B cell (primary cell): ENCODE data around the gene SLC4A4. TPM values are rescaled to one million over a fixed set of nuclear protein-coding genes. Genes with fewer than 3 reads are reported as not detected.

ENCODE experiments used
- ATAC-seq: fragments of 200-7000 bp; cut with Tn5 transposase; one replicate; pipeline ENCODE4 v1.10.0; 2021; ENCODE audit warnings: low read depth, mild to moderate bottlenecking, moderate number of reproducible peaks, moderate library complexity
- CTCF ChIA-PET: fragments of 350-600 bp; sonication (Branson Sonifier 250); formaldehyde crosslinking; loops from one replicate; lab custom pipeline; 2021; ENCODE audit warnings: antibody characterized with exemption, inconsistent platforms; lab: Charles Lee
- POLR2A ChIA-PET: fragments of 350-600 bp; sonication (Branson Sonifier 250); formaldehyde crosslinking; loops from one replicate; lab custom pipeline; 2021; ENCODE audit warnings: antibody characterized with exemption; lab: Charles Lee
- DNase-seq: peaks from one replicate; pipeline ENCODE4 v3.0.0; 2013
- H2AFZ ChIP-seq: 2 replicates; pipeline ENCODE4 v1.6.1; 2012; ENCODE audit warnings: mild to moderate bottlenecking, low read depth, low read length; ENCODE audit not compliant: insufficient read depth, poor library complexity, severe bottlenecking
- H3K27ac ChIP-seq, 2 donors: 1 replicate in 1 of 2; 2 replicates in 1 of 2; pipeline ENCODE4 v1.5.1; 2012 to 2013; ENCODE audit warnings: low read length in 2 of 2, mild to moderate bottlenecking in 2 of 2, moderate library complexity in 1 of 2
- H3K27me3 ChIP-seq, 4 experiments: fragments of 200-600 bp in 1 of 4; sonication (generic) in 1 of 4; replicated peaks in 1 of 4; 1 replicate in 2 of 4; 2 replicates in 2 of 4; pipeline versions ENCODE4 v1.6.1 to v1.7.0; 2013 to 2016; ENCODE audit warnings: low read length in 3 of 4, mild to moderate bottlenecking in 2 of 4, mixed read lengths in 1 of 4, moderate library complexity in 1 of 4; ENCODE audit not compliant: insufficient read depth in 4 of 4, control insufficient read depth in 3 of 4; ENCODE audit errors: control extremely low read depth in 1 of 4
- H3K36me3 ChIP-seq, 2 experiments: replicated peaks in 1 of 2; 1 replicate in 1 of 2; 2 replicates in 1 of 2; pipeline versions ENCODE4 v1.6.1 to v1.7.1; 2013; ENCODE audit warnings: low read length in 1 of 2; ENCODE audit not compliant: insufficient read depth in 2 of 2, control insufficient read depth in 1 of 2; ENCODE audit errors: control extremely low read depth in 1 of 2, extremely low read depth in 1 of 2
- H3K4me1 ChIP-seq, 2 donors: fragments of 200-600 bp in 1 of 2; sonication (generic) in 1 of 2; 1 replicate in 1 of 2; 2 replicates in 1 of 2; pipeline versions ENCODE4 v1.5.1 to v1.6.1; 2013 to 2017; ENCODE audit warnings: low read length in 2 of 2; ENCODE audit not compliant: control insufficient read depth in 2 of 2, insufficient read depth in 2 of 2
- H3K4me2 ChIP-seq: replicated peaks from 2 replicates; pipeline ENCODE3; 2012; ENCODE audit warnings: mild to moderate bottlenecking, low read depth, low read length; ENCODE audit not compliant: poor library complexity, severe bottlenecking
- H3K4me3 ChIP-seq, 5 experiments: fragments of 200-600 bp in 1 of 5; sonication (generic) in 1 of 5; 1 replicate in 3 of 5; 2 replicates in 2 of 5; pipeline versions ENCODE4 v1.5.1 to v1.7.0; 2011 to 2016; ENCODE audit warnings: low read length in 4 of 5, mild to moderate bottlenecking in 4 of 5, low read depth in 2 of 5, control low read depth in 1 of 5, moderate library complexity in 1 of 5; ENCODE audit not compliant: insufficient read depth in 1 of 5; ENCODE audit errors: control extremely low read depth in 1 of 5, extremely low read depth in 1 of 5
- H3K79me2 ChIP-seq: fragments of 200-600 bp; sonication (generic); one replicate; pipeline ENCODE4 v1.6.0; 2016; ENCODE audit warnings: low read length; ENCODE audit not compliant: control insufficient read depth, insufficient read depth
- H3K9ac ChIP-seq: fragments of 200-600 bp; sonication (generic); 2 replicates; pipeline ENCODE4 v1.6.1; 2017; ENCODE audit warnings: mild to moderate bottlenecking, low read length, moderate library complexity
- H3K9me3 ChIP-seq, 3 donors: one replicate each; pipeline versions ENCODE4 v1.6.1 to v1.7.1; 2013; ENCODE audit warnings: low read length in 2 of 3; ENCODE audit not compliant: control insufficient read depth in 2 of 3, insufficient read depth in 1 of 3; ENCODE audit errors: control extremely low read depth in 1 of 3
- H4K20me1 ChIP-seq: 2 replicates; pipeline ENCODE4 v1.6.0; 2012; ENCODE audit warnings: mild to moderate bottlenecking, low read length; ENCODE audit not compliant: insufficient read depth, control insufficient read depth, poor library complexity, severe bottlenecking
- H3K27ac Mint-ChIP-seq: one replicate; pipeline ENCODE4 v1.8.0; 2021; ENCODE audit warnings: mixed read lengths
- H3K27me3 Mint-ChIP-seq: one replicate; pipeline ENCODE4 v1.8.0; 2021; ENCODE audit warnings: mixed read lengths
- H3K4me1 Mint-ChIP-seq: one replicate; pipeline ENCODE4 v1.8.0; 2021; ENCODE audit warnings: mixed read lengths
- H3K4me3 Mint-ChIP-seq: one replicate; pipeline ENCODE4 v1.8.0; 2021; ENCODE audit warnings: mixed read lengths
- H3K9me3 Mint-ChIP-seq: one replicate; pipeline ENCODE4 v1.8.0; 2022; ENCODE audit warnings: mixed read lengths; ENCODE audit not compliant: insufficient read depth
- CTCF ChIP-seq: fragments of 200-600 bp; IDR thresholded peaks from one replicate; pipeline ENCODE4 v1.8.0; 2022; ENCODE audit warnings: antibody characterized with exemption, mild to moderate bottlenecking
- EZH2 ChIP-seq: IDR thresholded peaks from 2 replicates; pipeline ENCODE4 v1.6.1; 2012; ENCODE audit warnings: borderline replicate concordance, low read depth, mild to moderate bottlenecking, moderate library complexity, low read length; ENCODE audit not compliant: insufficient read depth, poor library complexity, severe bottlenecking
- WGBS: methylation state at CpG from one replicate; pipeline ENCODE4 v1.1.5; 2013; ENCODE audit warnings: missing lambda C conversion rate; ENCODE audit not compliant: insufficient coverage; 5-methylcytosine and 5-hydroxymethylcytosine counted together
- intact Hi-C: fragments of 100-400 bp; cut with micrococcal nuclease; formaldehyde crosslinking; loops from one replicate; pipeline ENCODE4 v1.10.0; 2022
- polyA plus RNA-seq: library from polyadenylated mRNA; depleted of rRNA; stranded (reverse); fragments of >200 nt; gene quantifications from 2 replicates; pipeline ENCODE4 v1.2.3, GENCODE V29; 2012
- total RNA-seq, 2 donors: library from RNA; stranded (reverse); fragments of 120-200 nt in 1 of 2; gene quantifications; 1 replicate in 1 of 2; 2 replicates in 1 of 2; pipeline versions ENCODE4 v1.2.3 to v1.2.4, GENCODE V29; 2013 to 2022

SLC4A4 gene
- total and polyA plus RNA-seq, 2 donors (not counting 1 experiment from before 2014, with no cell fraction given): not detected

- no CpG with 5 or more reads among the region's 1 CpG for WGBS
These were observed 194.3 kb downstream of the SLC4A4 start for GRCh38 chr4:71533121-71533520.

GRCh38 chr4:71537551-71538065, 198.8 kb downstream of the SLC4A4 start:
- Mint-ChIP-seq H3K27me3 (no peaks in the 10 kb centered on the region), H3K9me3 (no peaks in the 10 kb centered on the region), H3K27ac (no peak overlapping the region), H3K4me3 (no peak overlapping the region), H3K4me1 (peaks cover 7% of the 10 kb centered on the region)
- no peak for ATAC-seq
- Histone ChIP-seq H3K9me3 (no peaks in the 10 kb centered on the region), H3K27me3 (no peaks in the 10 kb centered on the region), H3K27ac (no peak overlapping the region), H3K9ac (no peak overlapping the region), H2AFZ (no peak overlapping the region), H3K4me3 (no peak overlapping the region), H3K4me2 (no peak overlapping the region), H3K4me1 (peaks cover 0 to 7% of the 10 kb centered on the region in 2 donors), H3K79me2 (no peaks in the 10 kb centered on the region), H3K36me3 (no peaks in the 10 kb centered on the region), H4K20me1 (no peaks in the 10 kb centered on the region)
- no CpG with 5 or more reads among the region's 6 CpGs for WGBS
- TF ChIP-seq EZH2 (no peak), CTCF (no peak)
- POLR2A ChIA-PET: no interaction called here
- intact Hi-C loops: no loop called here
- DNase-seq: no peak
- CTCF ChIA-PET: no interaction called here

More at GRCh38 chr4:71533121-71533520, 194.3 kb downstream of the SLC4A4 start:
- no peaks in the 10 kb centered on the region for H3K9me3 ChIP-seq
- no peaks in the 10 kb centered on the region for H3K4me1 ChIP-seq
- Mint-ChIP-seq H3K27ac (no peak overlapping the region), H3K27me3 (no peaks in the 10 kb centered on the region), H3K4me3 (no peak overlapping the region), H3K9me3 (no peaks in the 10 kb centered on the region), H3K4me1 (no peaks in the 10 kb centered on the region)
- H3K79me2 ChIP-seq: no peaks in the 10 kb centered on the region
- POLR2A ChIA-PET: no interaction called here
- H3K4me2 ChIP-seq: no peak overlapping the region
- intact Hi-C loops: no loop called here
- no peak overlapping the region for H3K27ac ChIP-seq
- DNase-seq: no peak
- CTCF ChIA-PET: no interaction called here
- no peaks in the 10 kb centered on the region for H4K20me1 ChIP-seq
- no peaks in the 10 kb centered on the region for H3K36me3 ChIP-seq
- H2AFZ ChIP-seq: no peak overlapping the region
- TF ChIP-seq CTCF (no peak), EZH2 (no peak)
- H3K9ac ChIP-seq: no peak overlapping the region
- H3K27me3 ChIP-seq: no peaks in the 10 kb centered on the region
- no peak overlapping the region for H3K4me3 ChIP-seq
- ATAC-seq: no peak
